GM12878 (cell line): Measurements from ENCODE around the gene BRAT1.

ENCODE experiments used
- BCLAF1 ChIP-seq: fragments of 450-650 bp; IDR thresholded peaks from 2 replicates; pipeline ENCODE4 v1.6.1; 2017; ENCODE audit warnings: antibody characterized with exemption, mild to moderate bottlenecking, moderate library complexity
- CTCF ChIP-seq, 3 experiments: IDR thresholded peaks in 2 of 3; conservative IDR thresholded peaks in 1 of 3; 2 replicates each; pipeline ENCODE4 v1.5.1; 2011; ENCODE audit warnings: low read depth in 3 of 3, low read length in 3 of 3, mild to moderate bottlenecking in 3 of 3, control low read depth in 2 of 3, moderate library complexity in 2 of 3, inconsistent platforms in 1 of 3, mixed read lengths in 1 of 3; ENCODE audit not compliant: control insufficient read depth in 2 of 3, insufficient read depth in 1 of 3; ENCODE audit errors: extremely low read depth in 1 of 3
- MEF2A ChIP-seq: IDR thresholded peaks from 2 replicates; pipeline ENCODE4 v1.6.1; 2011; ENCODE audit warnings: low read depth, mild to moderate bottlenecking, low read length, moderate library complexity; ENCODE audit not compliant: insufficient read depth
- NRF1 ChIP-seq: conservative IDR thresholded peaks from 2 replicates; pipeline ENCODE4 v1.6.1; 2011; ENCODE audit warnings: mild to moderate bottlenecking, low read depth, low read length, improper control_type of control experiment

- no peak for TF ChIP-seq NRF1
- TF ChIP-seq CTCF (IDR thresholded peaks at IDR 0.05 in 2 of 3, conservative IDR thresholded peaks at IDR 0.05 in 1 of 3; ENCODE audit: control insufficient read depth in 2 of 3, extremely low read depth in 1 of 3, insufficient read depth in 1 of 3, low read depth in 3 of 3, low read length in 3 of 3) = no peak
- TF ChIP-seq MEF2A = no peak
- TF ChIP-seq BCLAF1 = no peak
Observed at GRCh38 chr7:2601907-2602306, 46.6 kb upstream of the BRAT1 start.
